Thoracic aorta (tissue), 2 donors: ENCODE measurements around the gene TECTA. TPM values are rescaled to one million over a fixed set of nuclear protein-coding genes. Genes with fewer than 3 reads are reported as not detected.
A peak's percentile ranks its signal among the peaks of the same experiment; 100 is the strongest.
"Not testable (repeated sequence)": the region's sequence is repeated elsewhere in the genome, so short reads cannot be mapped to it uniquely, and the experiment has no call there.

ENCODE experiments used
- ATAC-seq: fragments of 150-250 bp; one replicate; pipeline ENCODE4 v1.8.0; 2017; ENCODE audit warnings: low read depth; ENCODE audit not compliant: insufficient number of reproducible peaks, low FRiP score
- DNase-seq: peaks from one replicate; pipeline ENCODE4 v3.0.0-alpha.2; 2020; ENCODE audit warnings: low spot score
- H3K27ac ChIP-seq, 2 donors: fragments of 200-600 bp; sonication (generic); 1 replicate in 1 of 2; 2 replicates in 1 of 2; pipeline ENCODE4 v1.5.1; 2016; ENCODE audit warnings: mild to moderate bottlenecking in 2 of 2, moderate library complexity in 2 of 2
- H3K27me3 ChIP-seq: fragments of 200-600 bp; sonication (generic); replicated peaks from 2 replicates; pipeline ENCODE4 v1.6.0; 2016; ENCODE audit warnings: mild to moderate bottlenecking; ENCODE audit not compliant: insufficient read depth
- H3K36me3 ChIP-seq: fragments of 200-600 bp; sonication (generic); one replicate; pipeline ENCODE4 v1.5.1; 2016
- H3K4me1 ChIP-seq, 2 donors: fragments of 200-600 bp; sonication (generic); 1 replicate in 1 of 2; 2 replicates in 1 of 2; pipeline versions ENCODE4 v1.5.1 to v1.6.0; 2016; ENCODE audit warnings: low read depth in 2 of 2, mild to moderate bottlenecking in 1 of 2; ENCODE audit not compliant: control insufficient read depth in 1 of 2
- H3K4me3 ChIP-seq: fragments of 200-600 bp; sonication (generic); 2 replicates; pipeline ENCODE4 v1.5.1; 2016; ENCODE audit warnings: mild to moderate bottlenecking
- H3K9me3 ChIP-seq: fragments of 200-600 bp; sonication (generic); 2 replicates; pipeline ENCODE4 v1.5.1; 2016
- CTCF ChIP-seq: fragments of 200-600 bp; sonication (generic); IDR thresholded peaks from one replicate; pipeline ENCODE4 v1.5.1; 2019; ENCODE audit warnings: antibody characterized with exemption
- total RNA-seq, 2 donors: library from RNA; depleted of rRNA; stranded (reverse); fragments of >200 nt; gene quantifications; one replicate each; pipeline versions ENCODE4 v1.1.0 to v1.2.3, GENCODE V29; 2016

Gene TECTA
- total RNA-seq, 2 donors from 2014 or later, result 0.41 to 5.6 TPM

- DNase-seq, result peak; percentile 9
- no peak overlapping the region for H3K4me3 ChIP-seq
- no peaks in the 10 kb centered on the region for H3K36me3 ChIP-seq
- H3K9me3 ChIP-seq, result no peaks in the 10 kb centered on the region
- TF ChIP-seq CTCF, result peak; percentile 45
- ATAC-seq, result no peak
- H3K27ac ChIP-seq, result no peak overlapping the region
- H3K4me1 ChIP-seq, result no peaks in the 10 kb centered on the region
- H3K27me3 ChIP-seq, result no peaks in the 10 kb centered on the region
Measured at GRCh38 chr11:121112498-121113455, 11.7 kb downstream of the TECTA start.

- Histone ChIP-seq H3K36me3 (no peaks in the 10 kb centered on the region), H3K4me1 (no peaks in the 10 kb centered on the region), H3K4me3 (no peak overlapping the region), H3K27me3 (no peaks in the 10 kb centered on the region), H3K27ac (no peak overlapping the region), H3K9me3 (no peaks in the 10 kb centered on the region)
- ATAC-seq, result no peak
- no peak for TF ChIP-seq CTCF
- DNase-seq, result no peak
Measured at GRCh38 chr11:121113611-121114010, 12.6 kb downstream of the TECTA start.

GRCh38 chr11:121115024-121115423, 14.0 kb downstream of the TECTA start:
- not testable (repeated sequence) for H3K36me3 ChIP-seq, H3K27ac ChIP-seq, H3K4me3 ChIP-seq, ATAC-seq, H3K9me3 ChIP-seq, H3K4me1 ChIP-seq, H3K27me3 ChIP-seq, DNase-seq

- no peak for DNase-seq
- H3K4me1 ChIP-seq, result no peaks in the 10 kb centered on the region
- H3K27me3 ChIP-seq, result no peaks in the 10 kb centered on the region
- H3K4me3 ChIP-seq, result no peak overlapping the region
- no peaks in the 10 kb centered on the region for H3K36me3 ChIP-seq
- ATAC-seq, result no peak
- TF ChIP-seq CTCF, result no peak
- H3K27ac ChIP-seq, result no peak overlapping the region
- H3K9me3 ChIP-seq, result no peaks in the 10 kb centered on the region
Measured at GRCh38 chr11:121117788-121118187, 16.7 kb downstream of the TECTA start.

- no peaks in the 10 kb centered on the region for H3K4me1 ChIP-seq
- ATAC-seq, result no peak
- H3K9me3 ChIP-seq, result no peaks in the 10 kb centered on the region
- no peak overlapping the region for H3K4me3 ChIP-seq
- no peak overlapping the region for H3K27ac ChIP-seq
- TF ChIP-seq CTCF, result no peak
- no peaks in the 10 kb centered on the region for H3K36me3 ChIP-seq
- DNase-seq, result no peak
- no peaks in the 10 kb centered on the region for H3K27me3 ChIP-seq
Measured at GRCh38 chr11:121119440-121119839, 18.4 kb downstream of the TECTA start.
